Hindlimb muscle (tissue), 1 donor: ENCODE results near the gene RPS6KB2. TPM values are rescaled to one million over a fixed set of nuclear protein-coding genes. Genes with fewer than 3 reads are reported as not detected.
A peak's percentile ranks its signal among the peaks of the same experiment; 100 is the strongest.
"Not testable (repeated sequence)": the region's sequence is repeated elsewhere in the genome, so short reads cannot be mapped to it uniquely, and the experiment has no call there.

Experiments
- DNase-seq: peaks from one replicate; pipeline ENCODE4 v3.0.0-alpha.2; 2013
- polyA plus RNA-seq: library from polyadenylated mRNA; unstranded; fragments of 120-200 nt; gene quantifications from one replicate; pipeline ENCODE4 v1.2.1, GENCODE V29; 2013; ENCODE audit not compliant: insufficient read length

Gene RPS6KB2
- polyA plus RNA-seq, 1 donor = 30.3 TPM

- no peak for DNase-seq
Measured at GRCh38 chr11:67466962-67467771, 38.9 kb downstream of the RPS6KB2 start.

- DNase-seq = no peak
Measured at GRCh38 chr11:67468056-67468455, 39.8 kb downstream of the RPS6KB2 start.

GRCh38 chr11:67468456-67468758 is 40.1 kb downstream of the RPS6KB2 start:
- no peak for DNase-seq

- DNase-seq = peak; percentile 92
Measured at GRCh38 chr11:67468759-67469507, 40.6 kb downstream of the RPS6KB2 start, which contains the start of gene TMEM134. Gene TMEM134 (minus strand): TSS chr11:67469251. CDS start chr11:67469192, 59 bp downstream.

GRCh38 chr11:67469508-67469811 is 41.2 kb downstream of the RPS6KB2 start:
- DNase-seq = no peak

GRCh38 chr11:67470337-67471002 is 42.2 kb downstream of the RPS6KB2 start:
- no peak for DNase-seq

- DNase-seq = no peak
Measured at GRCh38 chr11:67472882-67473281, 44.6 kb downstream of the RPS6KB2 start.

GRCh38 chr11:67476692-67477091 is 48.4 kb downstream of the RPS6KB2 start:
- not testable (repeated sequence) for DNase-seq

- not testable (repeated sequence) for DNase-seq
Measured at GRCh38 chr11:67477344-67478050, 49.2 kb downstream of the RPS6KB2 start.

- no peak for DNase-seq
Measured at GRCh38 chr11:67482275-67482826, 54.1 kb downstream of the RPS6KB2 start.

GRCh38 chr11:67482827-67483798 is 54.8 kb downstream of the RPS6KB2 start, which contains the start of gene AIP:
Gene AIP (plus strand): TSS chr11:67483026. CDS start chr11:67483159, 133 bp downstream.
- DNase-seq = peak; percentile 98

- no peak for DNase-seq
Measured at GRCh38 chr11:67483831-67484665, 55.8 kb downstream of the RPS6KB2 start.

- DNase-seq = no peak
Measured at GRCh38 chr11:67484847-67485311, 56.6 kb downstream of the RPS6KB2 start.

Other genes starting within 250 kb of the RPS6KB2 start
- gene GRK2, start 162.0 kb upstream of the RPS6KB2 start, polyA plus RNA-seq = 61.1 TPM
- gene ANKRD13D, start 139.2 kb upstream of the RPS6KB2 start, polyA plus RNA-seq = 34.4 TPM
- gene SSH3, start 125.0 kb upstream of the RPS6KB2 start, polyA plus RNA-seq = 20.5 TPM
- 33.3 TPM for gene POLD4, start 74.9 kb upstream of the RPS6KB2 start, polyA plus RNA-seq
- gene CLCF1, start 54.9 kb upstream of the RPS6KB2 start, polyA plus RNA-seq = 3.6 TPM
- 10.5 TPM for gene RAD9A, start 36.5 kb upstream of the RPS6KB2 start, polyA plus RNA-seq
- 146 TPM for gene PPP1CA, start 26.6 kb upstream of the RPS6KB2 start, polyA plus RNA-seq
- gene TBC1D10C, start 24.4 kb upstream of the RPS6KB2 start, polyA plus RNA-seq = 5.4 TPM
- 87.1 TPM for gene CARNS1, start 12.8 kb upstream of the RPS6KB2 start, polyA plus RNA-seq
- 0.67 TPM for gene PTPRCAP, start 9.2 kb downstream of the RPS6KB2 start, polyA plus RNA-seq
- gene CORO1B, start 15.0 kb downstream of the RPS6KB2 start, polyA plus RNA-seq = 30.0 TPM
- gene GPR152, start 24.2 kb downstream of the RPS6KB2 start, polyA plus RNA-seq = not detected
- 2.5 TPM for gene CABP4, start 26.9 kb downstream of the RPS6KB2 start, polyA plus RNA-seq
- gene TMEM134, start 40.8 kb downstream of the RPS6KB2 start, polyA plus RNA-seq = 61.4 TPM
- 48.1 TPM for gene AIP, start 54.5 kb downstream of the RPS6KB2 start, polyA plus RNA-seq
- gene PITPNM1, start 76.9 kb downstream of the RPS6KB2 start, polyA plus RNA-seq = 7.4 TPM
- 23.6 TPM for gene CDK2AP2, start 79.7 kb downstream of the RPS6KB2 start, polyA plus RNA-seq
- not detected for gene CABP2, start 95.0 kb downstream of the RPS6KB2 start, polyA plus RNA-seq
- 215 TPM for gene GSTP1, start 155.3 kb downstream of the RPS6KB2 start, polyA plus RNA-seq
- gene NDUFV1, start 178.4 kb downstream of the RPS6KB2 start, polyA plus RNA-seq = 155 TPM
- 3.7 TPM for gene NUDT8, start 201.4 kb downstream of the RPS6KB2 start, polyA plus RNA-seq
- not detected for gene TBX10, start 211.3 kb downstream of the RPS6KB2 start, polyA plus RNA-seq
- gene ACY3, start 222.2 kb downstream of the RPS6KB2 start, polyA plus RNA-seq = not detected
- 0.90 TPM for gene ALDH3B2, start 246.1 kb downstream of the RPS6KB2 start, polyA plus RNA-seq